GM19238 (cell line): ENCODE measurements around the gene KRTAP19-3.
"Not testable (repeated sequence)": the region's sequence is repeated elsewhere in the genome, so short reads cannot be mapped to it uniquely, and the experiment has no call there.

Source experiments
- DNase-seq: peaks from one replicate; pipeline ENCODE4 v3.0.0; 2011; ENCODE audit warnings: low spot score; ENCODE audit not compliant: insufficient read length

The KRTAP19-3 gene

GRCh38 chr21:30491963-30492428, at the start of gene KRTAP19-3:
KRTAP19-3 (minus strand) TSS chr21:30492013; CDS start chr21:30491957, 56 bp downstream.
- no peak for DNase-seq

DNA sequence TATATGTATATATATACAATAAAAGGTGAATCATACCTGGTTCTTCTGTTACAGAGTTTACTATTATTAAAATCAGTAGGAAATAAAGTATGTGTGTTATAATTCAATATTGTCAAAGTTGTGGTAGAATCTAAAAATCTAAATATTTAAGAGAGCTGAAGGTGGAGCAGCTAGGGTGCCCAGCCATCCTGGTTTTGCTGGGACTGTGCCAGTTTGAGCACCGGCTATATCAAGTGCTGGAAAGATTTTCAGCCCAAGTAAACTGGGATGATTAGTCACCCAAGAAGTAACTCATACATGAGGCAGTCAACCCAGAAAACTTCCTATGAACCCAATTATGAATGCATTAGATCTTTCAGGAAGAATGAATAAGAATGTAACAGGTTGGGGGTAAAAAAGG, 27.1 kb upstream of the KRTAP19-3 start:
- no peak for DNase-seq

DNA sequence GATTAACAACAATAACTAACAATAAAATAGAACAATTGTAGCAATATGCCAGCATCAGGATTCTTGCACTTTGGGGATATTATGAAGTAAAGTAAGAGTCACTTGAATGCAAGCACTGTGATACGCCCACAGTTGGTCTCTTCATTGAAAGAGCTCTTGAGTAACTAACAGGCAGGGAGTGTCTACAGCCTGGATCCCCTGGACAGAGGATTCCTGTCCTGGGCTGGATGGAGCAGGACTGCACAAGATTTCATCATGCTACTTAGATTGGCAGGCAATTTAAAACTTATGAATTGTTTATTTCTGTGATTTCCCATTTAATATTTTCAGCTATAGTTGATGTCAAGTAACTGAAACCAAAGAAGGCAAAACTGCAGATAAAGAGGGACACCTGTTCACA, 23.9 kb upstream of the KRTAP19-3 start:
- no peak for DNase-seq

GRCh38 chr21:30505621-30506205, 13.9 kb upstream of the KRTAP19-3 start:
- DNase-seq = not testable (repeated sequence)

GRCh38 chr21:30502041-30502440, 10.2 kb upstream of the KRTAP19-3 start, which contains the start of gene KRTAP19-5:
KRTAP19-5 (minus strand) TSS chr21:30502141; CDS start chr21:30502090, 51 bp downstream.
- no peak for DNase-seq

DNA sequence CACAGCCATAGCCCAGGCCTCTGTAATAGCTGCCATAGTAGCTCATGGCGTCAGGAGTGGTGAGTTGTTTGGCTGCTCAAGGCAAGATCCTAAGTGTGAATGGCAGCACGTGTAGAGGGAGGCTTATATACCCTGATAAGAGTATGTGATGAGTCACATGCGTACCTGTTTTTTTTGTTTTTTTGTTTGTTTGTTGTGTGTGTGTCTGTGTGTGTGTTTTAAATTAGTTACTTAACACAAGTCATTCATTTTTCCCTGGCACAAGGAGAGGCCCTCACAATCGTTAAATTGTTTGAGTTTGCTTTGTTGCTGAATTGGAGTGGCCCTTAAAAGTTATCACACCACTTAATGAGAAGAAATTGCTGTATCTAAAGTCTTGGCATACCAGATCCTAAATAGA, 5.3 kb upstream of the KRTAP19-3 start, which contains the start of gene KRTAP19-4:
Gene KRTAP19-4, minus strand, starts transcription at position 101 of the 400 bp plus-strand sequence. Its CDS starts 55 bp downstream, at position 46.
- no peak for DNase-seq

DNA sequence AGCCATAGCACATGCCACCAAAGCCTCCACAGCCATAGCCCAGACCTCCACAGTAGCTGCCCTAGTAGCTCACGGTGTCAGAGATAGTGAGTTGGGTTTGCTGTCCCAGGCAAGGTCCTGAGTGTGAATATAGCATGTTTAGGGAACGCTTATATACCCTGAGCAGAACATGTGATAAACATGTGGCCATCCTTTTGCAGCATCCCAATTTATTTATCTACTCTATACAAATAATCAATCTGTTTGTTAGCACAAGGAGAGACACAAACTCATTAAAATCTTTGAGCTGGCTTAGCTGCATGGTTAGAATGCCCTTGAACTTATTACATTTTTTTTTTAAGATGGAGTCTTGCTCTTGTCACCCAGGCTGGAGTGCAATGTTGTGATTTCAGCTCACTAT, 4.5 kb downstream of the KRTAP19-3 start, which contains the start of gene KRTAP19-2:
Gene KRTAP19-2, minus strand, starts transcription at position 101 of the 400 bp plus-strand sequence. Its CDS starts 88 bp downstream, at position 13.
- DNase-seq = no peak

- DNase-seq = no peak
Observed at GRCh38 chr21:30486180-30486579, 5.6 kb downstream of the KRTAP19-3 start.

GRCh38 chr21:30482130-30482529, 9.7 kb downstream of the KRTAP19-3 start:
- no peak for DNase-seq

GRCh38 chr21:30480145-30480544, 11.7 kb downstream of the KRTAP19-3 start, which contains the start of gene KRTAP19-1:
KRTAP19-1 (minus strand) TSS chr21:30480367; CDS start chr21:30480317, 50 bp downstream.
- no peak for DNase-seq

- DNase-seq = no peak
Observed at GRCh38 chr21:30479259-30479658, 12.6 kb downstream of the KRTAP19-3 start.

DNA sequence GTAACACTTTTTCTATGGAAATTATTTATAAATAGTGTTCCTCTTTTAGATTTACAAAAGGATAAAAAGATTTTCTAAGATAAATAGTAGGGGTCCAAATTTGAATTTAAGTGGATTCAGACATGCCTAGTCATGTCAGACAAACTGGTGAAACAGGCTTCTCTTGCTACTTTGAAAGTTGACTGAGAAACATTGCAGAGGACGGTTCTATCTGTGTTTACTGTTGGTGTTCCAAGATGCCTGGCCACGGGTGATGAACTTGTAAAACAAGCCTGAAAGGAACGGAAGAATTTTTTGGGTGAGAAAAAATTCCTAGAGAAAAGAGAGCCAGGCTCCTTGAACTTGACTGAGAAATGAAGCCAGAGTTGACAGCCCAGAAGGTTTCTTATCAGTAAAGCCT, 13.8 kb downstream of the KRTAP19-3 start:
- no peak for DNase-seq

DNA sequence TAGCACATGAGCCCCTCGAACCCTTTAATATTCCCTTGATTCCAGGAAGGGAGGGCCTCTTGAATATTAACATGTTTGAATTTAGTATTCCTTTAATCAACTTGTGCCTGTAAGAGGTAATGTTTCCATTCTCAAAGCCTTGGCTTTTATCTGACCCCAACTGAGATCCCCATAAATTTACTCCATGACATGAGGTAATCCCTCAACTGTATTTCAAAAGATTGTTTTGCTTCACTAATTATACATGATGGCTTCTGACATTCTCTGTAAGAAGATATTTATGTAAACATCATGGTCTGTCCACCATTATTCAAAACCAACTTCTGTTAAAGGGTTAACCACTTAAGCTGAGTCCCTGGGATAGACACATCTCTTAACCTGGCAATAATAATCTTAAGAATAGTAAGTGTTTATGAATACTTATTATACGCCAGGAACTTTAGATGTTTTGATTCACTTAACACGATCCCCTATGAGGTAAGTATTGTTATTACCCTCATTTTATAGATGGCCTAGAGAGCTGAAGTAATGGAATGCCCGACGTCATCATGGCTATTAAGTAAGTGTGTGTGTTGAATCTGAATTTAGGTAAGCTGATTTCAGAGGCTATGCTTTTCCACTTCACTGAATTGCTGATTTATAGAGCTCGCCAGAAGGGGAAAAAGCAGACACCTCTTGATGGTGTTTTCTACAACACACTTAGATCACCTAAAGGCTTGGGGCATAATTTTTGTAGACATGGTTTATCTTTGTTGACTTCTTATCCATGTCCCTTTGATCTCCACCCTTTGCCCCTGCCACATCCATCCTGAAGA, 22.7 kb downstream of the KRTAP19-3 start:
- no peak for DNase-seq

GRCh38 chr21:30463713-30464112, 28.1 kb downstream of the KRTAP19-3 start:
- no peak for DNase-seq

DNA sequence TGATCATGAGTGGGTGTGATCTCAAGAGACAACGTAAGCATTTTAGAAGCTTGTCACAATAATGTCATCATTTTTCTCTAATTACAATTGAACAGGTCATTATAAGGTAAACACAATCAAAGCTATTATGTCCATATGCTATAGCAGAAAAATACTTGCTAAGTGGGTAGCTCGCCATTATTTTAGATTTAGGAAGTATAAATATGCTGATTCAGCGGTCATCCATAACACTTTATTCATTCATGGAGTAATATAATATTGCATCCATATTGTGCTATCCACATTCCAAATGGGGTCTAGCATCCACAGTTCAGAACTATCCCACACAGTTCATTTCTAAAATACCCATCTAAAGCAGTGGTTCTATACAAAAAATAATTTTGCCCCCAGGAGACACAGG, 43.3 kb downstream of the KRTAP19-3 start:
- no peak for DNase-seq

GRCh38 chr21:30447056-30447455, 44.8 kb downstream of the KRTAP19-3 start:
- DNase-seq = no peak

DNA sequence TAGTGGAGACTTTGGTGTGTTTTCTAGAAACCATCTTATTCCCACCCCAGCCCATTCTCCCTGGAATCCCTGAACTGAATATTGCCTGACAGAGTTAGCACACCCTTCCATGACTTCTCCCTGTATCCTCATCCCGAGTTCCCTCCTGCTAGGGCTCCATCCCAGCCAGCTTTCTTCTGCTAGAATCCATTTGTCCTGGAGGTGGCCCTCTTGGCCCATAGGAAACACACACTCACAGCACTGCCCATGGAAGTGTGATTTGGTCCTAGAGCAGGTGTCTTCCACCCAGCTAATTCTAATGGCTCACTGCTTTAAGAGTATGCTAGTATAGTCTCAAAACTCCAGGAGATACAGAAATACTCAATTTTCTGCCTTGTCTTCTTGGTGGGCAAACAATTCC, 47.6 kb downstream of the KRTAP19-3 start:
- DNase-seq = no peak

GRCh38 chr21:30443226-30443625, 48.6 kb downstream of the KRTAP19-3 start:
- DNase-seq = no peak
